ENCODE results near the gene STOX2. TPM values are rescaled to one million over a fixed set of nuclear protein-coding genes. Genes with fewer than 3 reads are reported as not detected.

The STOX2 gene
- total and polyA plus RNA-seq, 7 experiments from 2014 or later, result not detected

DNA sequence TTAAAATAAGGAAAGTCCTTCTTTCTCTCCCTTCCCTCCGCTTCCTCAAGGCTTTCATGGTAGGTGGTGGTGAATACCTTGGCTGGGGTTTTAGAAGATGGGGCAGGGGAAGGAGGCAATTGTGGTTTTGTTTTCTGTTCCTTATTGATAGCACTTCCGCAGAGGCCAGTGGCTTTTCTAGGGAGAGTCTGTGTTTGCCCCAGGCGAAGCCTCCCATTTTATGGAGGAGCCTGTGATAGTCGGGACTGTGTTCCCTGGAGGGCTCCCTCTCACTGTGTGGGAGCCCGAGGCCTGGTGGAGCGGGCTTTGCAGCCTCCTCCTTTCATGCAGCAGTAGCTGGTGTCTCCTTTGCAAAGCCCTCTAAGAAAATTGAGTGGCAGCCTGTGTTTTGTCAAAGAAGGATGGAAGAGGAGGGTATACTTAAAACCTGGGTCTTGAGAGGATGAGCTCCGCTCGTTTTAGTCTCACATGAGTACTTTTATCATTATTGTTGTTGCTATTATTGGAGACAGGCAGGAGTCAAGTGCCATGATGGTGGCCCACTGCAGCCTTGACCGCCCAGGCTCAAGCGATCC is 29.8 kb upstream of the STOX2 start:
- Histone ChIP-seq H3K27ac (ENCODE audit: low read depth, low read length) (no peak overlapping the region), H3K4me1 (ENCODE audit: control insufficient read depth in 2 of 2, insufficient read depth in 2 of 2, low read length in 2 of 2) (no peaks in the 10 kb centered on the region), H3K36me3 (ENCODE audit: control insufficient read depth in 2 of 3, insufficient read depth in 3 of 3, low read length in 3 of 3) (no peaks in the 10 kb centered on the region), H3K9me3 (ENCODE audit: control insufficient read depth in 2 of 3, low read length in 3 of 3) (no peaks in the 10 kb centered on the region), H3K27me3 (ENCODE audit: control insufficient read depth in 2 of 2, insufficient read depth in 2 of 2, low read length in 2 of 2) (no peaks in the 10 kb centered on the region), H3K4me3 (ENCODE audit: low read length) (no peak overlapping the region)
- Mint-ChIP-seq H3K9me3 (no peaks in the 10 kb centered on the region), H3K4me3 (no peak overlapping the region), H3K36me3 (no peaks in the 10 kb centered on the region), H3K27ac (no peak overlapping the region), H3K27me3 (peaks cover 0 to 14% (median 3%) of the 10 kb centered on the region in 5 donors), H3K4me1 (peaks cover 0 to 4% (median 0%) of the 10 kb centered on the region in 7 donors)
- no peak for ATAC-seq
- POLR2A ChIA-PET, result no interaction called here
- CTCF ChIA-PET, result no interaction called here
- DNase-seq, result no peak
- intact Hi-C loops (cut with micrococcal nuclease), result no loop called here

DNA sequence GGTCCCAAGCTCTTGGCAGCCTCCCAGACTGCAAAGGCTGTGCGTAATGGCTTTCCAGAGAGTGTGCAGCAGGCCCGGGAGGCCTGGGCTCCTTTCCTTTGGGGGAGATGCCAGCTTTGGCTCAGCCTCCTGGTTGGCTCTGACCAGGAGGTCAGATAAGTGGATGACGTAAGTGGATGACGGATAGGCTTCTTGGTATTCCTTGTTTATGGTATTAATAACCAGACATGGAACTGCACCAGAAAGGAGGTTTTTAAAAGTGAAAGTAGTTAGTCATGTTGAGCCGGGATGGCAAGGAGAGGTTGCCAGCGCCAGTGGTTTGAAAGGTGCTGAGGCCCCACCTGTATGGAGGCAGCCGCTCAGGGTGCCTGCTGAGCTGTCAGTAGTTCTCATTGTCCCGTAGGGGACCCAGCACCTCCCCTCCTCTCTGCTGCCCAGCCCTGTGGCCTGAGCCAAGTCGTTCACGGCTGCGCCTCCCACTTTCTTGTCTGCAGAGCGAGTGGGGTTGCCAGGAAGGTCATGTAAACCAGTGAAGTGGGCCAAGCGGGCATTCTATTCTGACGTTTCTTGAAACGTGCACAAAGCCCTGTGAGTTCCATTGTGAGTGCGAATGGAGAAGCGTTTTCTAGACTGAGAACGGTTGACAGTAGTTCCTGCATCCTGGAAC is 28.7 kb upstream of the STOX2 start:
- ATAC-seq, result no peak
- Mint-ChIP-seq H3K27ac (no peak overlapping the region), H3K9me3 (no peaks in the 10 kb centered on the region), H3K36me3 (no peaks in the 10 kb centered on the region), H3K27me3 (peaks cover 0 to 14% (median 3%) of the 10 kb centered on the region in 5 donors), H3K4me1 (peaks cover 0 to 4% (median 0%) of the 10 kb centered on the region in 7 donors), H3K4me3 (no peak overlapping the region)
- Histone ChIP-seq H3K4me1 (ENCODE audit: control insufficient read depth in 2 of 2, insufficient read depth in 2 of 2, low read length in 2 of 2) (no peaks in the 10 kb centered on the region), H3K4me3 (ENCODE audit: low read length) (no peak overlapping the region), H3K27ac (ENCODE audit: low read depth, low read length) (no peak overlapping the region), H3K9me3 (ENCODE audit: control insufficient read depth in 2 of 3, low read length in 3 of 3) (no peaks in the 10 kb centered on the region), H3K27me3 (ENCODE audit: control insufficient read depth in 2 of 2, insufficient read depth in 2 of 2, low read length in 2 of 2) (no peaks in the 10 kb centered on the region), H3K36me3 (ENCODE audit: control insufficient read depth in 2 of 3, insufficient read depth in 3 of 3, low read length in 3 of 3) (no peaks in the 10 kb centered on the region)
- POLR2A ChIA-PET, result no interaction called here
- DNase-seq, result no peak
- CTCF ChIA-PET, result no interaction called here
- intact Hi-C loops (cut with micrococcal nuclease), result no loop called here

DNA sequence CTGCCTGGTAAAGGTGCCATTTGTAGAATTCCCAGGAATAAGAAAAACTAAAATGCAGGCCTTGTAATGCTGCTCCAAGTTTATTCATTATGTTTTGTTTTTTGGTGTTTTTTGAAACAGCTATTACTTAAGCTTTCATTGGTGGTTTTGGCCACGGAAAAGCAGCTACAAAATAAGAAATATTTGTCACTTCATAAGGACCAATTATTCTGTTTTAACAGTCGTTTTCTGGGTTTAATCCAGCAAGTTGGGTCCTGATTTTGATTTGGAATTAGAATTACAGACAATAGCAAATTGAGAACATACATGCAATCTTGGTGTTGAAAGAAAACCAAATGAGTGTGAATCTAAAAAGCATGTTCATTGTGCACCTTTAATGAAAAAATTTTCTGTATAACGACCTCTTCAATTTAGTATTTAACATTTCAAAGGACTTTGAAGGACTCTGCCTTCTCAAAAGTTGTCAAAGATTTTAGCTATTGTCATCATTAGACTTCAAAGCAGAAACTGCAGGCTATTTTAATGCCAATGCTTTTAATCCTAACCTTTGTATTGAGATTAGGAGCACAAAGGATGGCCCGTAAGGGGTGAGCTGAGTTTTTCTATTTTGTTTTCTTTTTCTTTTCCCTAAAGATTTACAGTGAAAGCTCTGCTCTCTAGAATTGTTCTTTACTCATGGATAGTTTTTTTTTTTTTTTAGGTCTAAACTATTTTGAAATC is 26.7 kb upstream of the STOX2 start:
- Histone ChIP-seq H3K9me3 (ENCODE audit: control insufficient read depth in 2 of 3, low read length in 3 of 3) (no peaks in the 10 kb centered on the region), H3K4me3 (ENCODE audit: low read length) (no peak overlapping the region), H3K27ac (ENCODE audit: low read depth, low read length) (no peak overlapping the region), H3K27me3 (ENCODE audit: control insufficient read depth in 2 of 2, insufficient read depth in 2 of 2, low read length in 2 of 2) (no peaks in the 10 kb centered on the region), H3K36me3 (ENCODE audit: control insufficient read depth in 2 of 3, insufficient read depth in 3 of 3, low read length in 3 of 3) (no peaks in the 10 kb centered on the region), H3K4me1 (ENCODE audit: control insufficient read depth in 2 of 2, insufficient read depth in 2 of 2, low read length in 2 of 2) (no peaks in the 10 kb centered on the region)
- intact Hi-C loops (cut with micrococcal nuclease), result no loop called here
- H3K27me3 Mint-ChIP-seq, result peaks cover 0 to 13% (median 3%) of the 10 kb centered on the region in 5 donors
- DNase-seq, result no peak
- H3K4me1 Mint-ChIP-seq, result peaks cover 0 to 4% (median 0%) of the 10 kb centered on the region in 7 donors
- no peak overlapping the region for H3K27ac Mint-ChIP-seq
- CTCF ChIA-PET, result no interaction called here
- H3K9me3 Mint-ChIP-seq, result no peaks in the 10 kb centered on the region
- no peak for ATAC-seq
- no peak overlapping the region for H3K4me3 Mint-ChIP-seq
- POLR2A ChIA-PET, result no interaction called here
- H3K36me3 Mint-ChIP-seq, result no peaks in the 10 kb centered on the region

DNA sequence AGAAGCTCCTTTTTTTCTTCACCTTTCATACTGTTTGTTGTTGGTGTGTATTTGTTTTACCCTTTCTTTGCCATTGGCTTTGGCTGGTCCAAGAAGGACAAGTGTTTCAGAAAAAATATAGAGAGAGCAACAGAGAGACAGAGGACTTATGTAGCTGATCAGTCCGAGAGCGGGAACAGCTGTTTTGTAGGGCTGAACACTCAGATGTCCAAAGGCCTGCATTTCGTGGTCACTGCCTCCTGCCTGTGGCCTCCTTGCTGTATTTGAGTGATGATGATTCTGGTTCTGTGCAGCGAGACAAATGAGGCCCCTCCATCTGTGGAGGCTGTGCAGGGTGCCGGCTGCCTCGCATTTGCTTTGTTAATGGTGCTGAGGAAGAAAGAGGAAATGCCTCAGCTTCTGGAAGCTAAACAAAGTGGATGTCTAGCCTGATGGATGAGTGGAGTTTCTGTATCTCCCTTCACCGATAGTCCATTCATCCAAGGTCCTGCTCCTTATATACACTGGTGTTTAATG is 19.8 kb upstream of the STOX2 start:
- ATAC-seq (no peak), DNase-seq (no peak)
- POLR2A ChIA-PET, result no interaction called here
- H3K36me3 Mint-ChIP-seq, result no peaks in the 10 kb centered on the region
- no peak overlapping the region for H3K4me3 Mint-ChIP-seq
- no peak overlapping the region for H3K4me3 ChIP-seq (ENCODE audit: low read length)
- intact Hi-C loops (cut with micrococcal nuclease), result no loop called here
- no peak overlapping the region for H3K27ac Mint-ChIP-seq
- CTCF ChIA-PET, result no interaction called here
- H3K9me3 Mint-ChIP-seq, result peaks cover 0 to 3% (median 0%) of the 10 kb centered on the region in 11 donors
- H3K36me3 ChIP-seq (ENCODE audit: control insufficient read depth in 2 of 3, insufficient read depth in 3 of 3, low read length in 3 of 3), result no peaks in the 10 kb centered on the region
- H3K4me1 Mint-ChIP-seq, result peaks cover 0 to 2% (median 0%) of the 10 kb centered on the region in 7 donors
- H3K27me3 Mint-ChIP-seq, result peaks cover 0 to 14% (median 8%) of the 10 kb centered on the region in 5 donors
- no peaks in the 10 kb centered on the region for H3K4me1 ChIP-seq (ENCODE audit: control insufficient read depth in 2 of 2, insufficient read depth in 2 of 2, low read length in 2 of 2)
- no peaks in the 10 kb centered on the region for H3K9me3 ChIP-seq (ENCODE audit: control insufficient read depth in 2 of 3, low read length in 3 of 3)
- no peaks in the 10 kb centered on the region for H3K27me3 ChIP-seq (ENCODE audit: control insufficient read depth in 2 of 2, insufficient read depth in 2 of 2, low read length in 2 of 2)
- H3K27ac ChIP-seq (ENCODE audit: low read depth, low read length), result no peak overlapping the region

DNA sequence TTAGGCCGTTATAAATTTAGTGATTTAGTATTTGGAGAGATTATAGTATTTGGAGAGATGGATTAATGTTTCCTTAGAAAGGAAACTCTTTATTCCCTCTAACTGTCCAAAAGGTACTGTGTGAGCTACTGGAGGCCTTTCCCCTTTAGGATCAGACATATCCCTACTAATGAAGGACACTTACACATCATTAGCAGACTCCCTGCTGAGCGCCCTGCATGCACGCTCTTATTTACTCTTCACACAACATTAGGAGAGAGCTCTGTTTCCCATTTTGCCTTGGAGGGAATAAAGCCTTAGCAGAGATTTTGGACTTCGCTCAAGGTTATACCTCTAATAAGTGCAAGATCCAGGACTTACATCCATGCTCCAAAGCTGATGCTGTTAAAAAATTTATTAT is 17.8 kb upstream of the STOX2 start:
- DNase-seq (no peak), ATAC-seq (no peak)
- H3K27me3 Mint-ChIP-seq, result peaks cover 0 to 29% (median 14%) of the 10 kb centered on the region in 5 donors
- no peaks in the 10 kb centered on the region for H3K36me3 ChIP-seq (ENCODE audit: control insufficient read depth in 2 of 3, insufficient read depth in 3 of 3, low read length in 3 of 3)
- POLR2A ChIA-PET, result interaction anchor here (0.7 kb wide), 1 partner anchor 10 kb away, joined by 5 read pairs; no protein-coding TSS in a partner anchor
- H3K27ac ChIP-seq (ENCODE audit: low read depth, low read length), result no peak overlapping the region
- no peaks in the 10 kb centered on the region for H3K36me3 Mint-ChIP-seq
- peaks cover 0 to 2% (median 0%) of the 10 kb centered on the region in 7 donors for H3K4me1 Mint-ChIP-seq
- no peak overlapping the region for H3K4me3 Mint-ChIP-seq
- H3K4me1 ChIP-seq (ENCODE audit: control insufficient read depth in 2 of 2, insufficient read depth in 2 of 2, low read length in 2 of 2), result no peaks in the 10 kb centered on the region
- H3K9me3 ChIP-seq (ENCODE audit: control insufficient read depth in 2 of 3, low read length in 3 of 3), result no peaks in the 10 kb centered on the region
- no peaks in the 10 kb centered on the region for H3K27me3 ChIP-seq (ENCODE audit: control insufficient read depth in 2 of 2, insufficient read depth in 2 of 2, low read length in 2 of 2)
- intact Hi-C loops (cut with micrococcal nuclease), result no loop called here
- CTCF ChIA-PET, result no interaction called here
- no peak overlapping the region for H3K27ac Mint-ChIP-seq
- no peak overlapping the region for H3K4me3 ChIP-seq (ENCODE audit: low read length)
- H3K9me3 Mint-ChIP-seq, result peaks cover 0 to 3% (median 0%) of the 10 kb centered on the region in 11 donors

DNA sequence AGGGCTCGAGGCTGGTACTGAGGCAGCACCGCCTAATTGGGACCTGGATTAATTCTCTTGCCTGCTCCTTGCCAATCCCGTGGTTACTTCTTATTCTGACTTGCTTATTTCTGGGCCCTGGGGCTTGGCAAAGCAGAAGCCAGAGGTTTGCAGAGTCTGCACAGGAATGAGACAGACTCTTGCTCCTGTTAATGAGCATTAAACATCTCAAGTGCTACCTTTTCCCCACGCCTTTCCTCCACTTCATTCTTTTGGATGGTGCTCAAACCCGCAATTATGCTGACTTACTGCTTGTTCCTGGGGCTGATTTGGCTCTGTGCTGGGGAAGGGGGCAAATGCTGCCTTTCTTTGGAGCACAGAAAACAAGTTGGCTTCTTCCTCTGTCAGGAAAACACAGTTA is 16.5 kb upstream of the STOX2 start:
- Histone ChIP-seq H3K9me3 (ENCODE audit: control insufficient read depth in 2 of 3, low read length in 3 of 3) (no peaks in the 10 kb centered on the region), H3K27ac (ENCODE audit: low read depth, low read length) (no peak overlapping the region), H3K27me3 (ENCODE audit: control insufficient read depth in 2 of 2, insufficient read depth in 2 of 2, low read length in 2 of 2) (no peaks in the 10 kb centered on the region), H3K4me1 (ENCODE audit: control insufficient read depth in 2 of 2, insufficient read depth in 2 of 2, low read length in 2 of 2) (no peaks in the 10 kb centered on the region), H3K36me3 (ENCODE audit: control insufficient read depth in 2 of 3, insufficient read depth in 3 of 3, low read length in 3 of 3) (no peaks in the 10 kb centered on the region), H3K4me3 (ENCODE audit: low read length) (no peak overlapping the region)
- ATAC-seq, result no peak
- POLR2A ChIA-PET, result no interaction called here
- no peak overlapping the region for H3K27ac Mint-ChIP-seq
- no peaks in the 10 kb centered on the region for H3K36me3 Mint-ChIP-seq
- CTCF ChIA-PET, result no interaction called here
- H3K4me1 Mint-ChIP-seq, result peaks cover 0 to 2% (median 0%) of the 10 kb centered on the region in 7 donors
- H3K4me3 Mint-ChIP-seq, result no peak overlapping the region
- intact Hi-C loops (cut with micrococcal nuclease), result no loop called here
- no peak for DNase-seq
- H3K9me3 Mint-ChIP-seq, result peaks cover 0 to 3% (median 0%) of the 10 kb centered on the region in 11 donors
- peaks cover 0 to 33% (median 17%) of the 10 kb centered on the region in 5 donors for H3K27me3 Mint-ChIP-seq

Measured in naive thymus-derived CD4-positive, alpha-beta T cell (primary cell).